LNCAP (cell line): ENCODE data around the gene CNTNAP2.

Experiments used
- CTCF ChIP-seq: fragments of 450-650 bp; IDR thresholded peaks from 2 replicates; pipeline ENCODE4 v1.5.1; 2017; ENCODE audit warnings: mild to moderate bottlenecking

Gene CNTNAP2

GRCh38 chr7:147023440-147023839 lies 906.8 kb downstream of the CNTNAP2 start:
- TF ChIP-seq CTCF, result no peak

GRCh38 chr7:147029953-147030352 lies 913.4 kb downstream of the CNTNAP2 start:
- no peak for TF ChIP-seq CTCF

- TF ChIP-seq CTCF, result no peak
Measured at GRCh38 chr7:147033641-147034040, 917.0 kb downstream of the CNTNAP2 start.

GRCh38 chr7:147041438-147041837 lies 924.8 kb downstream of the CNTNAP2 start:
- TF ChIP-seq CTCF, result no peak

GRCh38 chr7:147044941-147045340 lies 928.3 kb downstream of the CNTNAP2 start:
- no peak for TF ChIP-seq CTCF

- TF ChIP-seq CTCF, result no peak
Measured at GRCh38 chr7:147047696-147048095, 931.1 kb downstream of the CNTNAP2 start.

- no peak for TF ChIP-seq CTCF
Measured at GRCh38 chr7:147048864-147049263, 932.3 kb downstream of the CNTNAP2 start.

GRCh38 chr7:147052818-147053217 lies 936.2 kb downstream of the CNTNAP2 start:
- no peak for TF ChIP-seq CTCF
